Upper lobe of right lung (tissue), 1 donor: ENCODE data around the gene CCDC157. TPM values are rescaled to one million over a fixed set of nuclear protein-coding genes. Genes with fewer than 3 reads are reported as not detected.

Source experiments
- ATAC-seq: fragments of 200-7000 bp; cut with Tn5 transposase; one replicate; pipeline ENCODE4 v1.9.1; 2020; ENCODE audit warnings: mild to moderate bottlenecking, moderate library complexity
- DNase-seq: peaks from one replicate; pipeline ENCODE4 v3.0.0-alpha.2; 2020
- H3K27ac ChIP-seq: fragments of 200-600 bp; one replicate; pipeline ENCODE4 v1.8.0; 2022
- H3K27me3 ChIP-seq: fragments of 200-600 bp; one replicate; pipeline ENCODE4 v1.8.0; 2022; ENCODE audit warnings: mild to moderate bottlenecking
- H3K36me3 ChIP-seq: fragments of 200-600 bp; one replicate; pipeline ENCODE4 v1.8.0; 2022
- H3K4me1 ChIP-seq: fragments of 200-600 bp; one replicate; pipeline ENCODE4 v1.8.0; 2022
- H3K4me3 ChIP-seq: fragments of 200-600 bp; one replicate; pipeline ENCODE4 v1.8.0; 2022; ENCODE audit warnings: mild to moderate bottlenecking
- H3K9me3 ChIP-seq: fragments of 200-600 bp; one replicate; pipeline ENCODE4 v1.8.0; 2022
- intact Hi-C: fragments of 100-400 bp; cut with DNase I; formaldehyde crosslinking; loops from one replicate; pipeline ENCODE4 v1.11.0; 2022
- total RNA-seq: library from RNA; stranded (reverse); fragmentation: NEBNext Ultra II Directional; extraction: Animal tissue kit (Norgen Biotek cat#: 25700); gene quantifications from one replicate; pipeline ENCODE4 v1.2.1, GENCODE V29; 2021
- TF ChIP-seq, protein P1 (sequence below): fragments of 200-600 bp; IDR thresholded peaks from one replicate; pipeline ENCODE4 v1.8.0; 2022; ENCODE audit warnings: antibody characterized with exemption
- donor health status: DM: no; HTN: yes; CAD: no; lungs with severe emphysema.

Gene CCDC157
- total RNA-seq, 1 donor from 2014 or later = 2.7 TPM

- DNase-seq (peak; percentile 88), ATAC-seq (peak; percentile 54)
- peaks cover 6% of the 10 kb centered on the region for H3K36me3 ChIP-seq
- H3K27ac ChIP-seq = peak overlapping the region; percentile 97
- no peaks in the 10 kb centered on the region for H3K9me3 ChIP-seq
- intact Hi-C loops = no loop called here
- peak overlapping the region; percentile 74 for H3K4me3 ChIP-seq
- H3K4me1 ChIP-seq = peaks cover 35% of the 10 kb centered on the region
- TF ChIP-seq, protein P1, sequence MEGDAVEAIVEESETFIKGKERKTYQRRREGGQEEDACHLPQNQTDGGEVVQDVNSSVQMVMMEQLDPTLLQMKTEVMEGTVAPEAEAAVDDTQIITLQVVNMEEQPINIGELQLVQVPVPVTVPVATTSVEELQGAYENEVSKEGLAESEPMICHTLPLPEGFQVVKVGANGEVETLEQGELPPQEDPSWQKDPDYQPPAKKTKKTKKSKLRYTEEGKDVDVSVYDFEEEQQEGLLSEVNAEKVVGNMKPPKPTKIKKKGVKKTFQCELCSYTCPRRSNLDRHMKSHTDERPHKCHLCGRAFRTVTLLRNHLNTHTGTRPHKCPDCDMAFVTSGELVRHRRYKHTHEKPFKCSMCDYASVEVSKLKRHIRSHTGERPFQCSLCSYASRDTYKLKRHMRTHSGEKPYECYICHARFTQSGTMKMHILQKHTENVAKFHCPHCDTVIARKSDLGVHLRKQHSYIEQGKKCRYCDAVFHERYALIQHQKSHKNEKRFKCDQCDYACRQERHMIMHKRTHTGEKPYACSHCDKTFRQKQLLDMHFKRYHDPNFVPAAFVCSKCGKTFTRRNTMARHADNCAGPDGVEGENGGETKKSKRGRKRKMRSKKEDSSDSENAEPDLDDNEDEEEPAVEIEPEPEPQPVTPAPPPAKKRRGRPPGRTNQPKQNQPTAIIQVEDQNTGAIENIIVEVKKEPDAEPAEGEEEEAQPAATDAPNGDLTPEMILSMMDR = no peak
- no peaks in the 10 kb centered on the region for H3K27me3 ChIP-seq
These were observed 66.6 kb downstream of the CCDC157 start for GRCh38 chr22:30423301-30423958.

GRCh38 chr22:30423959-30424533, 67.2 kb downstream of the CCDC157 start:
- Histone ChIP-seq H3K27me3 (no peaks in the 10 kb centered on the region), H3K4me1 (peaks cover 35% of the 10 kb centered on the region), H3K27ac (peak overlapping the region; percentile 97), H3K36me3 (peaks cover under 1% of the 10 kb centered on the region), H3K4me3 (peak overlapping the region; percentile 74), H3K9me3 (no peaks in the 10 kb centered on the region)
- TF ChIP-seq, protein P1 = no peak
- intact Hi-C loops = no loop called here
- DNase-seq (peak; percentile 98), ATAC-seq (peak; percentile 91)

DNA sequence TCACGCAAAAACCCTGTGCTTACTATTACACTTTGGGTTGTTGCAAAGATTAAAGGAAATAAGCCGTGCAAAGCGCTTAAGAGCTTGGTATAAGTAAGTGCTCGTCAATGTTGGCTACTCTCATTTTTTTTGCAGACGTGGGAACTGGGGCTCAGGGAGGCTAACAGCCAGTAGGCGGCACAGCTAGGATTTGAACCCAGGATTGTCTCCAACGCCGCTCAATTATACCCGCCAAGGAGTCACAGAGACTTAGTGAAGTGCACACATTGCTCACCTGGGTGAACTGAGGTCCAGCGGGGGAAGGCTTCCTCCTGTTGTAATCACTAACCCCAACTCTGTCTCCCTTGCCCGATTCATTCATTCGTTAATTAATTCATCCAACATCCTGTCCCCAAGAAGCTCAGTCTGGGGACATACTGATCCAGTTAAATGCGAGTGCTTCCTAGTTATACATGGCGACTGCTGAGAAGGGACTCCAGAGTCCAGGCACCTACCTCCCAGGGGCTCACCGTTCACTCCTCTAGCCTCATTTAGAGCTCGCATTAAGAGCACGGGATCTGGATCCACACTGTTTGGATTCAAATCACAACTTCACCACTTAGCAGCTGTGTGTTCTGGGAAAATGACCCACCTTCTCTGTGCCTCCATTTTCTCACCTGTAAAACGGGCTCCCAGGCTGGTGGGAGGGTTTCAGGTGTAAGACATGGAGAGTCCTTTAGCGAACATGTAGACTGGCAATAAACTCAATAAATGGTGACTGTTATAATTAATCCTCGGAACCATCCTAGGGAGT, 67.9 kb downstream of the CCDC157 start:
- peaks cover 35% of the 10 kb centered on the region for H3K4me1 ChIP-seq
- peak overlapping the region; percentile 97 for H3K27ac ChIP-seq

DNA sequence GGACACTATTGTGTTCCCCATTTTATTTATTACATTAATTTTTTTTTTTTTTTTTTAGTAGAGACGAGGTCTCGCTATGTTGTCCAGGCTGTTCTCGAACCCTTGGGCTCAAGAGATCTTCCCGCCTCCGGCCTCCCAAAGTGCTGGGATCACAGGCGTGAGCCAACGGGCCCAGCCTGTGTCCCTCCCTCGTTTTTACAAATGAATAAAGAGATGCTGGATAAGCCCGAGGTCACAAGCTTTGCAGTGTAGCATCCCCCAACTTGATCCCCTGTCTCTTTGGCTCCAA, 68.5 kb downstream of the CCDC157 start:
- peaks cover 35% of the 10 kb centered on the region for H3K4me1 ChIP-seq
- TF ChIP-seq, protein P1 = no peak
- no peaks in the 10 kb centered on the region for H3K9me3 ChIP-seq
- H3K27me3 ChIP-seq = no peaks in the 10 kb centered on the region
- DNase-seq (no peak), ATAC-seq (no peak)
- H3K36me3 ChIP-seq = no peaks in the 10 kb centered on the region
- H3K27ac ChIP-seq = peak overlapping the region; percentile 65
- intact Hi-C loops = no loop called here
- H3K4me3 ChIP-seq = peak overlapping the region; percentile 74

More for the DNA sequence above, 67.9 kb downstream of the CCDC157 start:
- H3K27me3 ChIP-seq = no peaks in the 10 kb centered on the region
- H3K9me3 ChIP-seq = no peaks in the 10 kb centered on the region
- TF ChIP-seq, protein P1 = no peak
- DNase-seq = no peak
- H3K4me3 ChIP-seq = peak overlapping the region; percentile 74
- H3K36me3 ChIP-seq = no peaks in the 10 kb centered on the region
- intact Hi-C loops = no loop called here
- ATAC-seq = no peak

DNA sequence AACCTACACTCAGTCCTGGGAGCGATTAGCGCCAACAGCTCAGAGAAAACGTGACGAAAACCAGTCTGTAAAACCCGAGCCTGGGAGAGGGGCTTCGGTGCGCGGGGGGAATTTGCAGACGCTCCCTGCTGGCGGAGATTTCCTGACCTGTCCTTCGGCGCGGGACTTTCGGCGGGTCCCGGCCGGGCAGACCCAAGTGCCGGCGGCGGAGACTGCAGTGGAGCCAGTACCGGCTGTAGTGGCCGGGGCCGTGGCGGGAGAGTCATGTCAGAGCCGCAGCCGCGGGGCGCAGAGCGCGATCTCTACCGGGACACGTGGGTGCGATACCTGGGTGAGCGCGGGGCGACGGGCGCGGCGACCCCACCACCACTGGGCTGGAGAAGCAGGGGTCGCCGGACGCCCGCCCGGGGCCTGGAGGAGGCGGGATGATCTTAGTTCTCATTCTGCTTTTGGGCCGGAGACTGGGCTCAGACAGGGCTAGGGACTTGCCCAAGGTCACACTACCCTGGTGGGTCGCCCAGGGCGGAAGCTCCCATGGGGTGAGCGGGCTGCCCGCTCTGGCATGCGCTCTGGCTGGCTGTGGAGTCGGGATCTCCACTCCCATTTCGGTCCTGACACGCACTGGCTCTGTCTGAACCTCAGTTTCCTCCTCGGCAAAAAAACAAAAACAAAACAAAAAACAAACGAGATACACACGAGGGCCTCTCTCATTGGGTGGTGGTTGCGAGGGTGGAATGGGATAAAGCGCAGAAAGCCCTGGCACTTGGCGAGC, 69.0 kb downstream of the CCDC157 start, which contains the start of gene MTFP1:
TSS of gene MTFP1 (plus strand) at position 153 of the 772 bp plus-strand sequence. CDS start at position 265, 112 bp downstream.
- Histone ChIP-seq H3K27me3 (no peaks in the 10 kb centered on the region), H3K36me3 (no peaks in the 10 kb centered on the region), H3K4me3 (peak within 1 kb of the TSS; percentile 74), H3K9me3 (no peaks in the 10 kb centered on the region), H3K4me1 (peaks cover 35% of the 10 kb centered on the region), H3K27ac (peak within 1 kb of the TSS; percentile 97)
- peak; percentile 84 for DNase-seq
- TF ChIP-seq, protein P1 = no peak
- peak; percentile 3 for ATAC-seq
- intact Hi-C loops = no loop called here
